Psoas muscle (tissue), 8 donors: Measurements from ENCODE around the gene ZNF532. TPM values are rescaled to one million over a fixed set of nuclear protein-coding genes. Genes with fewer than 3 reads are reported as not detected.

Experiments
- ATAC-seq, 4 donors: fragments of 200-7000 bp; cut with Tn5 transposase; one replicate each; pipeline ENCODE4 v1.9.1; 2020; ENCODE audit warnings: moderate library complexity in 3 of 4, mild to moderate bottlenecking in 2 of 4
- DNase-seq, 2 donors: peaks; one replicate each; pipeline ENCODE4 v3.0.0-alpha.2; 2020
- H3K27ac ChIP-seq: fragments of 200-600 bp; one replicate; pipeline ENCODE4 v1.8.0; 2022
- H3K27me3 ChIP-seq, 3 donors: fragments of 200-600 bp in 1 of 3; one replicate each; pipeline versions ENCODE4 v1.6.1 to v1.8.0; 2013 to 2022; ENCODE audit warnings: low read length in 2 of 3, mild to moderate bottlenecking in 2 of 3, moderate library complexity in 1 of 3; ENCODE audit not compliant: insufficient read depth in 3 of 3
- H3K36me3 ChIP-seq, 2 donors: fragments of 200-600 bp in 1 of 2; one replicate each; pipeline versions ENCODE4 v1.6.1 to v1.8.0; 2013 to 2022; ENCODE audit warnings: low read depth in 1 of 2, mild to moderate bottlenecking in 1 of 2, moderate library complexity in 1 of 2; ENCODE audit not compliant: insufficient read depth in 1 of 2
- H3K4me1 ChIP-seq: fragments of 200-600 bp; one replicate; pipeline ENCODE4 v1.8.0; 2022
- H3K4me3 ChIP-seq: fragments of 200-600 bp; one replicate; pipeline ENCODE4 v1.8.0; 2022; ENCODE audit warnings: mild to moderate bottlenecking
- H3K9me3 ChIP-seq: fragments of 200-600 bp; one replicate; pipeline ENCODE4 v1.8.0; 2022
- CTCF ChIP-seq: fragments of 200-600 bp; IDR thresholded peaks from one replicate; pipeline ENCODE4 v1.8.0; 2022; ENCODE audit warnings: antibody characterized with exemption
- WGBS, 3 donors: extraction: QIAGEN DNeasy Blood & Tissue Kit; methylation state at CpG; one replicate each; pipeline versions ENCODE4 v1.1.6 to v1.1.7; 2013; 5-methylcytosine and 5-hydroxymethylcytosine counted together
- intact Hi-C, 2 donors: fragments of 100-400 bp; cut with DNase I; formaldehyde crosslinking; loops; one replicate each; pipeline versions ENCODE4 v1.11.0 to v1.14.2; 2022
- polyA plus RNA-seq, 3 donors: library from polyadenylated mRNA; stranded (reverse); fragments of 200-250 nt; gene quantifications; one replicate each; pipeline ENCODE4 v1.2.3, GENCODE V29; 2013
- total RNA-seq, 4 donors: library from RNA; stranded (reverse); fragmentation: NEBNext Ultra II Directional in 2 of 4; extraction: Animal tissue kit (Norgen Biotek cat#: 25700) in 2 of 4; gene quantifications; one replicate each; pipeline versions ENCODE4 v1.2.1 to v1.2.4, GENCODE V29; 2021 to 2023
- donor health status: healthy with polysubstance abuse.
- donor health status: DM: no; HTN: no; CAD: no; lungs with moderate emphysema.
- donor health status: Bipolar disorder and iron deficiency.
- donor health status: healthy.
- donor health status: DM: yes; HTN: yes; CAD: no.
- donor health status: DM: no; HTN: no; CAD: no.
- donor health status: DM: no; HTN: no; CAD: no.
- donor health status: DM: yes; HTN: yes; CAD: no.

The ZNF532 gene
- total and polyA plus RNA-seq, 7 donors = 13.6 to 105 (median 68.8) TPM

- H3K4me3 ChIP-seq = no peak overlapping the region
- H3K27ac ChIP-seq = peak overlapping the region; percentile 23
- H3K36me3 ChIP-seq = peaks cover 2 to 35% of the 10 kb centered on the region in 2 donors
- no peak for DNase-seq
- no peak for ATAC-seq
- intact Hi-C loops = no loop called here
- H3K9me3 ChIP-seq = no peaks in the 10 kb centered on the region
- WGBS, 3 donors = 83 to 89% (median 86%) methylated on average over 8 of the region's 8 CpGs
- no peak for TF ChIP-seq CTCF
- H3K27me3 ChIP-seq = no peaks in the 10 kb centered on the region
- H3K4me1 ChIP-seq = peaks cover 26% of the 10 kb centered on the region
Observed at GRCh38 chr18:58896734-58897508, 32.2 kb downstream of the ZNF532 start.

DNA sequence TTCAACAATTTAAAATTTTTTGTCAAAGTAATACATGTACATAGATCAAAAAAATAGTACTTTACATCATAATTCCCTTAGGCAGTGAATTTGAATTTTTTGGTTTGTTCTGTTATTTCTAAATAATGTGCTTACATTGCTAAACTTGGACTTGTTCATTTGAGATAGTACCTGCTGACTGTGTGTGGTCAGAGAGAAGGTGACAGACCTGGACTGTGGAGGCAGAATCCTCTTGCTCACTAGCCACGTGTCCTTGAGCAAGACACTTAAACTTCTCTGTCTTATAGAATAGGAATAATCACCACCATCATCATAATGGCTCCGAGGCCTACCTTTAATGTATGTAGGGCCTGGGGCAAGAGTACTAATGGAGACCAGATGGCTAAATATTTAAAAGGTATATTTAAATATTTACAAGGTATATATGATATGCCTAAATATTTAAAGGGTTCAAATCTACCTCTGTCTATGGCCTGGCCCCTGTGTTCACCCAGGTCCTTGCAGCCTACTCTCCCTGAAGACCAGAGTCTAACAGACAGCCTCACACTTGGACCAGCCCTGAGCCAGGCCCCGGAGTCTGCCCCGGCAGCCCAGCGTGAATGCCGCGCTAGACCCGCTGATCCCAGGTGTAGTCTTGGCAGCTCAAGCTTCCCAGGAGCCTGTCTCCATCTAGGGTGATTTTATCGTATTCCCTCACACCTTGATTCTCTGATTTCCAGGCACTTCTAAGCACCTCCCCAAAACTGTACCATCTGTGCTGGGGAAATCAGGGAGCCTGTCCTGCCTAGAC, 33.5 kb downstream of the ZNF532 start:
- intact Hi-C loops = no loop called here
- H3K27ac ChIP-seq = peak overlapping the region; percentile 30
- ATAC-seq (peak in 1 of 4 donors; percentile 29), DNase-seq (no peak)
- H3K36me3 ChIP-seq = peaks cover 3 to 31% of the 10 kb centered on the region in 2 donors
- H3K4me1 ChIP-seq = peaks cover 18% of the 10 kb centered on the region
- H3K4me3 ChIP-seq = no peak overlapping the region
- no peak for TF ChIP-seq CTCF
- no peaks in the 10 kb centered on the region for H3K27me3 ChIP-seq
- H3K9me3 ChIP-seq = no peaks in the 10 kb centered on the region
- 93 to 94% (median 94%) methylated on average over 9 of the region's 9 CpGs for WGBS, 3 donors

DNA sequence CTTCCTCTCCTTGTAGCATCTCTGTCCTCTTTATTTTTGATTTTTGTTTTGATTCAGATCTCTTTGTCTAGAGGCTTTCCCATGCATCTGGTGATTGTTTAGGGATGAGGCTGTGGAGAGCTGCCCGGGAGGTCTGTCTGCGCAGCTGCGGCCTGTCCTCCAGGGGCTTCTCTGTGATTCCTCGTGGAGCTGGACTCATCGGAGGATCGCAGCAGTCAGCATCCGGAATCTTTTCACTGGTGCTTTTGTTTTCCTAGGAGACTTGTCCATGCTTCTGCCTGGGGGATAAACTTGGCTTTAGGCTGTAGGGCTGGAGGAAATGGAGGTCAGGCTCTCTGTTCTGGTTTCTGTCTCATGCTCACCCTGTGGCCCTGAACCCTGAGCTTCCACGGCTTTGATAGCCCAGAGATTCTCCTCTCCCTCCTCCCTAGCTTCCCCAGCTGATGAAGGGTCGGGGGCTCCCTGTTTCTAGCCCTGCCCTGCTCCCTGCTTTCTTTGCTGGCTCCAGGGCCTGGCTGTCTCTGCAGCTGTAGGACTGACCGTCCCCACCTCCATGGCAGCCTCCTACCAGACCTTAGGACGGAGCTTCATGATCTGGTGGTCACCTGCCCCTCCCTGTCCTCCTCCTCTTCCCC, 35.5 kb downstream of the ZNF532 start:
- ATAC-seq (peak in 1 of 4 donors; percentile 34), DNase-seq (no peak)
- H3K9me3 ChIP-seq = no peaks in the 10 kb centered on the region
- no peak for TF ChIP-seq CTCF
- 68 to 75% (median 73%) methylated on average over 11 of the region's 11 CpGs for WGBS, 3 donors
- peaks cover 13% of the 10 kb centered on the region for H3K4me1 ChIP-seq
- peak overlapping the region; percentile 20 for H3K27ac ChIP-seq
- no peak overlapping the region for H3K4me3 ChIP-seq
- H3K27me3 ChIP-seq = no peaks in the 10 kb centered on the region
- peaks cover 3 to 41% of the 10 kb centered on the region in 2 donors for H3K36me3 ChIP-seq
- intact Hi-C loops = loop anchor here in 1 of 2 donors (5.0 to 10.0 kb wide), 2 partner anchors 33 to 55 kb away; no protein-coding TSS in a partner anchor

- H3K27me3 ChIP-seq = no peaks in the 10 kb centered on the region
- intact Hi-C loops = loop anchor here in 1 of 2 donors (5.0 to 10.0 kb wide), 2 partner anchors 34 to 54 kb away; no protein-coding TSS in a partner anchor
- no peak for DNase-seq
- H3K27ac ChIP-seq = no peak overlapping the region
- H3K4me1 ChIP-seq = peaks cover 14% of the 10 kb centered on the region
- WGBS, 3 donors = 96 to 98% (median 97%) methylated on average over 11 of the region's 11 CpGs
- H3K36me3 ChIP-seq = peaks cover 7 to 47% of the 10 kb centered on the region in 2 donors
- H3K9me3 ChIP-seq = no peaks in the 10 kb centered on the region
- no peak for TF ChIP-seq CTCF
- no peak for ATAC-seq
- no peak overlapping the region for H3K4me3 ChIP-seq
Observed at GRCh38 chr18:58901143-58901542, 36.5 kb downstream of the ZNF532 start.
